CD4-positive, alpha-beta memory T cell (primary cell): ENCODE measurements around the gene STAT3. TPM values are rescaled to one million over a fixed set of nuclear protein-coding genes. Genes with fewer than 3 reads are reported as not detected.
"Not testable (repeated sequence)": the region's sequence is repeated elsewhere in the genome, so short reads cannot be mapped to it uniquely, and the experiment has no call there.

Source experiments
- CTCF ChIA-PET: fragments of 350-600 bp; sonication (Branson Sonifier 250); formaldehyde crosslinking; loops from one replicate; lab custom pipeline; 2021; ENCODE audit warnings: inconsistent platforms; ENCODE audit not compliant: partially characterized antibody; lab: Charles Lee
- POLR2A ChIA-PET: fragments of 350-600 bp; sonication (Branson Sonifier 250); formaldehyde crosslinking; loops from one replicate; lab custom pipeline; 2021; ENCODE audit not compliant: partially characterized antibody; lab: Charles Lee
- DNase-seq, 5 donors: peaks; one replicate each; pipeline versions ENCODE4 v3.0.0 to v3.0.0-alpha.2; 2020 to 2022; ENCODE audit warnings: mixed read lengths in 1 of 5
- H3K27ac ChIP-seq: one replicate; pipeline ENCODE4 v1.7.0; 2013; ENCODE audit warnings: low read depth, low read length
- H3K27me3 ChIP-seq: 2 replicates; pipeline ENCODE4 v1.7.0; 2013; ENCODE audit warnings: mild to moderate bottlenecking, low read length, moderate library complexity; ENCODE audit not compliant: insufficient read depth
- H3K36me3 ChIP-seq: 2 replicates; pipeline ENCODE4 v1.7.0; 2013; ENCODE audit warnings: mild to moderate bottlenecking, low read length, moderate library complexity; ENCODE audit not compliant: insufficient read depth
- H3K4me1 ChIP-seq: 2 replicates; pipeline ENCODE4 v1.7.0; 2013; ENCODE audit warnings: mild to moderate bottlenecking, low read length, moderate library complexity; ENCODE audit not compliant: insufficient read depth
- H3K4me3 ChIP-seq, 2 donors: one replicate each; pipeline ENCODE4 v1.7.0; 2013; ENCODE audit warnings: low read length in 2 of 2, mild to moderate bottlenecking in 1 of 2
- H3K9me3 ChIP-seq, 2 donors: one replicate each; pipeline ENCODE4 v1.7.0; 2013; ENCODE audit warnings: low read length in 2 of 2, control low read depth in 1 of 2; ENCODE audit not compliant: control insufficient read depth in 1 of 2
- H3K27ac Mint-ChIP-seq, 7 donors: one replicate each; pipeline ENCODE4 v1.8.0; 2020 to 2021; ENCODE audit warnings: mixed read lengths in 7 of 7, mild to moderate bottlenecking in 6 of 7, inconsistent platforms in 3 of 7, moderate library complexity in 3 of 7
- H3K27me3 Mint-ChIP-seq, 2 donors: one replicate each; pipeline ENCODE4 v1.8.0; 2020 to 2021; ENCODE audit warnings: mixed read lengths in 2 of 2
- H3K36me3 Mint-ChIP-seq, 2 donors: one replicate each; pipeline ENCODE4 v1.8.0; 2020 to 2021; ENCODE audit warnings: mixed read lengths in 2 of 2, inconsistent platforms in 1 of 2, mild to moderate bottlenecking in 1 of 2
- H3K4me1 Mint-ChIP-seq, 4 donors: one replicate each; pipeline ENCODE4 v1.8.0; 2020 to 2021; ENCODE audit warnings: mixed read lengths in 4 of 4, mild to moderate bottlenecking in 1 of 4
- H3K4me3 Mint-ChIP-seq, 8 donors: one replicate each; pipeline ENCODE4 v1.8.0; 2020 to 2021; ENCODE audit warnings: mixed read lengths in 8 of 8, mild to moderate bottlenecking in 7 of 8, moderate library complexity in 6 of 8, inconsistent platforms in 3 of 8
- H3K9me3 Mint-ChIP-seq, 8 donors: one replicate each; pipeline ENCODE4 v1.8.0; 2020 to 2021; ENCODE audit warnings: mixed read lengths in 8 of 8, mild to moderate bottlenecking in 5 of 8, inconsistent platforms in 3 of 8, moderate library complexity in 1 of 8
- intact Hi-C: fragments of 100-400 bp; cut with micrococcal nuclease; formaldehyde crosslinking; loops from one replicate; pipeline ENCODE4 v1.15.1; 2023
- polyA plus RNA-seq, 2 donors: library from polyadenylated mRNA; unstranded; fragments of 300-500 nt; fragmentation: Illumina TruSeq; gene quantifications; one replicate each; pipeline ENCODE4 v1.2.3, GENCODE V29; 2021
- total RNA-seq, 2 experiments: library from RNA; stranded (reverse); gene quantifications; one replicate each; pipeline ENCODE4 v1.2.3, GENCODE V29; 2021

Gene STAT3
- total and polyA plus RNA-seq, 4 experiments from 2014 or later = 103 to 147 (median 130) TPM

DNA sequence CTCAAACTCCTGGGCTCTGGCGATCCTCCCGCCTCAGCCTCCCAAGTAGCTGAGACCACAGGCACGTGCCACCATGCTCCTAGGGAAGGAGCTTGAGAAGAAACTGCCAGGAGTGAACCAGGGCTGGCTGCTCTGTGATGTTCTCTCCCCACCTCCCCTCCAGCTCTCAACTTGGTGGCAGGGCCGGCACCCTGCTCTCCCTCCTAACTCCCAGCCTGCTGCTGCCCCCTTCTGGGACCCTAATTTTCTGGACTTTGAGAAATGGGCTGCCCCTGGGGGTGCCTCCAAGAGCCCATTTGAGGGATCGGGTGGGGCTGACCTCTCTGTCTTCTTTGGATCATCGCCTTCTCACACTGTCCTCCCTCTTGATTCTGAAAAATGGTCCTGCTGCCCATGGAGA is 14.9 kb upstream of the STAT3 start:
- POLR2A ChIA-PET = interaction anchor here (0.9 to 2.5 kb wide), 3 partner anchors 14 to 90 kb away, joined by 3 to 12 read pairs (median 3); partner anchors contain the start of gene STAT3
- Mint-ChIP-seq H3K27ac (peak overlapping the region in 1 of 7 donors; percentile 55), H3K36me3 (no peaks in the 10 kb centered on the region), H3K4me3 (no peak overlapping the region), H3K27me3 (no peaks in the 10 kb centered on the region), H3K4me1 (peaks cover 16 to 27% (median 19%) of the 10 kb centered on the region in 4 donors), H3K9me3 (peaks cover 0 to 2% (median 0%) of the 10 kb centered on the region in 8 donors)
- Histone ChIP-seq H3K27me3 (no peaks in the 10 kb centered on the region), H3K9me3 (no peaks in the 10 kb centered on the region), H3K4me3 (no peak overlapping the region), H3K27ac (no peak overlapping the region), H3K36me3 (no peaks in the 10 kb centered on the region), H3K4me1 (peaks cover 15% of the 10 kb centered on the region)
- intact Hi-C loops = no loop called here
- DNase-seq = no peak
- CTCF ChIA-PET = interaction anchor here (0.7 to 15.7 kb wide), 12 partner anchors 11 to 181 kb away, joined by 3 to 504 read pairs (median 4); partner anchors contain the start of gene STAT3

DNA sequence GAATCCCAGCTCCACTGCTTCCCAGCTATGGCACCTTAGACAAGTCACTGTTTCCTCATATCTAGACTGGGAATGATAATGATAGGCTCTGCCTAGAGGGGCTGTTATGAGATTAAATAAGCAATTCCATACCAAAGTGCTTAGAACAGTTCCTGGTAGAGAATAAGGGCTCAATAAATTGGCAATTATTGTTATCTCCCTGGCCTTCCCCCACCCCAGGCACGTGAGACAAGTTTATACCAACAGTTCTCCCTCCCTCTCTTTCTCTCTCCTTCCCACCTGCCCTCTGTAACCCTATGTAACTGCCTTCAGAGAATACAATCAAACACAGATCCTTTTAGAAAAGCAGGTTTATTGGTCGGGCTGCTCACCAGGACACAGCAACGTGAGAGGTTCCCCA is 13.9 kb upstream of the STAT3 start:
- Mint-ChIP-seq H3K36me3 (no peaks in the 10 kb centered on the region), H3K27ac (peak overlapping the region in 1 of 7 donors; percentile 59), H3K27me3 (no peaks in the 10 kb centered on the region), H3K4me3 (no peak overlapping the region), H3K9me3 (peaks cover 0 to 2% (median 0%) of the 10 kb centered on the region in 8 donors), H3K4me1 (peaks cover 10 to 22% (median 12%) of the 10 kb centered on the region in 4 donors)
- H3K27ac ChIP-seq = no peak overlapping the region
- H3K9me3 ChIP-seq = no peaks in the 10 kb centered on the region
- intact Hi-C loops = no loop called here
- peaks cover 15% of the 10 kb centered on the region for H3K4me1 ChIP-seq
- ChIA-PET POLR2A (no interaction called here), CTCF (interaction anchor here (2.1 to 15.7 kb wide), 2 partner anchors 13 to 83 kb away, joined by 12 to 504 read pairs; partner anchors contain the start of gene STAT3)
- H3K27me3 ChIP-seq = no peaks in the 10 kb centered on the region
- H3K36me3 ChIP-seq = no peaks in the 10 kb centered on the region
- no peak for DNase-seq
- H3K4me3 ChIP-seq = no peak overlapping the region

DNA sequence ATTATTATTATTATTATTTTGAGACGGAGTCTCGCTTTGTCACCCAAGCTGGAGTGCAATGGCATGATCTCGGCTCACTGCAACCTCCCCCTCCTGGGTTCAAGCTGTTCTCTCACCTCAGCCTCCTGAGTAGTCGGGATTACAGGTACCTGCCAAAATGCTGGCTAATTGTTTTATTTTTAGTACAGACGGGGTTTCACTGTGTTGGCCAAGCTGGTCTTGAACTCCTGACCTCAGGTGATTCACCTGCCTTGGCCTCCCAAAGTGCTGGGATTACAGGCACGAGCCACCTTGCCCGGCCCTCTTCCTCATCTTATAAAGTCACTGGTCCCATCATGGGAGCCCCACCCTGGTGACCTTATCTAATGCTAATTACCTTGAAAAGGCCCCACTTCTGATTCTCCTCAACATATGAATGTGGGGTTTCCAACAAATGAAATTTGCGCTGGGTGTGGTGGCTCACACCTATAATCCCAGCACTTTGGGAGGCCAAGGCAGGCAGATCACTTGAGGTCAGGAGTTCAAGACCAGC is 12.7 kb upstream of the STAT3 start:
- intact Hi-C loops, H3K36me3 ChIP-seq, H3K9me3 ChIP-seq, H3K4me3 ChIP-seq, H3K4me3 Mint-ChIP-seq, H3K27ac Mint-ChIP-seq, H3K9me3 Mint-ChIP-seq, H3K27ac ChIP-seq, H3K27me3 ChIP-seq, H3K36me3 Mint-ChIP-seq, H3K27me3 Mint-ChIP-seq, DNase-seq: not testable (repeated sequence)
- H3K4me1 Mint-ChIP-seq = peaks cover 8 to 14% (median 9%) of the 10 kb centered on the region in 4 donors
- POLR2A ChIA-PET = interaction anchor here (1.8 to 3.5 kb wide), 2 partner anchors 12 to 80 kb away, joined by 5 to 43 read pairs; partner anchors contain the start of gene STAT3
- H3K4me1 ChIP-seq = peaks cover 11% of the 10 kb centered on the region
- CTCF ChIA-PET = interaction anchor here (1.0 to 15.7 kb wide), 3 partner anchors 14 to 82 kb away, joined by 3 to 504 read pairs (median 3); no protein-coding TSS in a partner anchor

DNA sequence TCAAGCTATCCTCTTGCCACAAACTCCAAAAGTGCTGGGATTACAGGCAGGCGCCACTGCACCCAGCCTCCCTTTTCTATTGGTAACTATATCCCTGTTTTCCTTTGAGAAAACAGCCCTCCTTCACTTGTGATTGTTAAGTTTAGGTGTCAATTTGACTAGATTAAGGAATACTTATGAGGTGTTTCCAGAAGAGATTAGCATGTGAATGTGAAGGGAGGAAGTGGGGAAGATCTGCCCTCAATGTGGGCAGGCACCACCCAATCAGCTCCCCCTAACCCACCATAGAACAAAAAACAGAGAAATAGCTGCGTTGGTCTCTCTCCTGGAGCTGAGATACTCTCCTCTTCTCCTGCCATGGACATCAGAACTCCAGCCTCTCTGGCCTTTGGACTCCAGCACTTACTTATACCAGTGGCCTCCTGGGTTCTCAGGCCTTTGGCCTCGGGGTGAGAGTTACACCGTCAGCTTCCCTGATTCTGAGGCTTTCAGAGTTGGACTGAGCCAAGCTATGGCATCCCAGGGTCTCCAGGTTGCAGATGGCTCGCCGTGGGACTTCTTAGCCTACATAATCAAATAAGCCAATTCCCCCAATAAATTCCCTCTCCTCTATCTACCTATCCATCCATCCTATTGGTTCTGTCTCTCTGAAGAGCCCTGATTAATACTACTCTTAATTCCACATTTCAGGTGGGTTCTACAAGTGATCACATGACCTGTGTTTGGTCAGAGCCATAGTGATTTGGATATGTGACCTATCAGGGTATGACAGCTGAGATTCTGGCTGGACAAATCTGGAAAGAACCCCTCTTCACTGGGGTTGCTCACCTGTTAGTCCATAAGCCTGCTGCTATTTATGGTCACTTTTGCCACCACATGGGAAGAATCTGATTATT is 12.0 kb upstream of the STAT3 start:
- peaks cover 11% of the 10 kb centered on the region for H3K4me1 ChIP-seq
- H3K36me3 Mint-ChIP-seq = no peaks in the 10 kb centered on the region
- CTCF ChIA-PET = interaction anchor here (1.0 to 15.7 kb wide), 4 partner anchors 11 to 81 kb away, joined by 3 to 504 read pairs (median 8); partner anchors contain the start of gene STAT3
- no peaks in the 10 kb centered on the region for H3K27me3 ChIP-seq
- peak overlapping the region in 3 of 8 donors; percentile 8 to 61 (median 14) for H3K4me3 Mint-ChIP-seq
- no peak for DNase-seq
- no peaks in the 10 kb centered on the region for H3K9me3 ChIP-seq
- H3K27ac ChIP-seq = no peak overlapping the region
- peaks cover 8 to 13% (median 8%) of the 10 kb centered on the region in 4 donors for H3K4me1 Mint-ChIP-seq
- no peak overlapping the region for H3K4me3 ChIP-seq
- POLR2A ChIA-PET = interaction anchor here (0.7 to 3.5 kb wide), 4 partner anchors 11 to 79 kb away, joined by 3 to 43 read pairs (median 4); partner anchors contain the start of gene STAT3
- intact Hi-C loops = no loop called here
- no peaks in the 10 kb centered on the region for H3K27me3 Mint-ChIP-seq
- peaks cover 0 to 2% (median 0%) of the 10 kb centered on the region in 8 donors for H3K9me3 Mint-ChIP-seq
- H3K36me3 ChIP-seq = no peaks in the 10 kb centered on the region
- H3K27ac Mint-ChIP-seq = peak overlapping the region in 3 of 7 donors; percentile 41 to 73 (median 62)

DNA sequence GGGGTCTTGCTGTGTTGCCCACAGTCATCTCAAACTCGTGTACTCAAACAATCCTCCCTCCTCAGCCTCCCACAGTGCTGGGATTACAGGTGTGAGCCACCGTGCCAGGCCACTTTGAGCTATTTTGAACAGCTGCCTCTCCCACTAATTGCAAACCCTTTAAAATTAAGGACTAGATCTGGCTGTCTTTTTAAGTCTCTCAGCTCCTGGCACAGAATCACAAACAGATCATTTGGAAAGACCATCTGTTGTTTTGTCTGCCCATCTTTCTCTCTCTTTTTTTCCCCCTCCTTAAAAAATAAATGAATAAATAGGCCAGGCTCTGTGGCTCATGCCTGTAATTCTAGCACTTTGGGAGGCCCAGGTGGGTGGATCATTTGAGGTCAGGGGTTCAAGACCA is 10.9 kb upstream of the STAT3 start:
- no peak for DNase-seq
- Mint-ChIP-seq H3K4me1 (peaks cover 8 to 13% (median 8%) of the 10 kb centered on the region in 4 donors), H3K27ac (no peak overlapping the region), H3K9me3 (peaks cover 0 to 2% (median 0%) of the 10 kb centered on the region in 8 donors), H3K4me3 (no peak overlapping the region), H3K27me3 (no peaks in the 10 kb centered on the region), H3K36me3 (no peaks in the 10 kb centered on the region)
- CTCF ChIA-PET = interaction anchor here (2.4 to 15.7 kb wide), 2 partner anchors 10 to 80 kb away, joined by 12 to 504 read pairs; partner anchors contain the start of gene STAT3
- Histone ChIP-seq H3K27ac (no peak overlapping the region), H3K4me1 (peaks cover 11% of the 10 kb centered on the region), H3K27me3 (no peaks in the 10 kb centered on the region), H3K4me3 (no peak overlapping the region), H3K36me3 (no peaks in the 10 kb centered on the region), H3K9me3 (no peaks in the 10 kb centered on the region)
- POLR2A ChIA-PET = interaction anchor here (1.1 to 3.5 kb wide), 3 partner anchors 10 to 78 kb away, joined by 3 to 43 read pairs (median 5); partner anchors contain the start of gene STAT3
- intact Hi-C loops = no loop called here

DNA sequence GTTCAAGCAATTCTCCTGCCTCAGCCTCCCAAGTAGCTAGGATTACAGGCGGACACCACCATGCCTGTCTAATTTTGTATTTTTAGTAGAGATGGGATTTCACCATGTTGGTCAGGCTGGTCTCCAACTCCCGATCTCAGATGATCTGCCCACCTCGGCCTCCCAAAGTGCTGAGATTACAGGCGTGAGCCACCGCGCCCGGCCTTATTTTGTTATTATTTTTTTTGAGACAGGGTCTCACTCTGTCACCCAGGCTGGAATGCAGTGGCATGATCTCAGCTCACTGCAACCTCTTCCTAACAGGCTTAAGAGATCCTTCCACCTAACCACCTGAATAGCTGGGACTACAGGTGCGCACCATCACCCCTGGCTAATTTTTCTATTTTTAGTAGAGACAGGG is 7.4 kb upstream of the STAT3 start:
- H3K9me3 Mint-ChIP-seq, H3K27ac ChIP-seq, H3K27me3 Mint-ChIP-seq, H3K4me3 ChIP-seq, H3K4me3 Mint-ChIP-seq, DNase-seq, H3K36me3 ChIP-seq, H3K9me3 ChIP-seq, H3K27ac Mint-ChIP-seq, H3K27me3 ChIP-seq, H3K36me3 Mint-ChIP-seq, intact Hi-C loops: not testable (repeated sequence)
- ChIA-PET CTCF (interaction anchor here (15.7 kb wide), 1 partner anchor 77 kb away, joined by 504 read pairs; no protein-coding TSS in a partner anchor), POLR2A (interaction anchor here (1.1 kb wide), 1 partner anchor 18 kb away, joined by 3 read pairs; no protein-coding TSS in a partner anchor)
- peaks cover 11% of the 10 kb centered on the region for H3K4me1 ChIP-seq
- H3K4me1 Mint-ChIP-seq = peaks cover 8 to 14% (median 10%) of the 10 kb centered on the region in 4 donors
